RPMI8226 (cell line): ENCODE measurements around the gene PLPP2.
A peak's percentile ranks its signal among the peaks of the same experiment; 100 is the strongest.
"Not testable (repeated sequence)": the region's sequence is repeated elsewhere in the genome, so short reads cannot be mapped to it uniquely, and the experiment has no call there.

Experiments
- DNase-seq: peaks from one replicate; pipeline ENCODE4 v3.0.0-alpha.2; 2015

PLPP2 gene

GRCh38 chr19:292281-292884 is 1.2 kb upstream of the PLPP2 start:
- no peak for DNase-seq

- DNase-seq: no peak
Observed at GRCh38 chr19:291561-292280, 518 bp upstream of the PLPP2 start.

- no peak for DNase-seq
Observed at GRCh38 chr19:290372-291005, 714 bp downstream of the PLPP2 start.

- DNase-seq: peak; percentile 56
Observed at GRCh38 chr19:289651-290371, 1.4 kb downstream of the PLPP2 start.

- no peak for DNase-seq
Observed at GRCh38 chr19:288911-289310, 2.3 kb downstream of the PLPP2 start.

- DNase-seq: no peak
Observed at GRCh38 chr19:287381-287871, 3.8 kb downstream of the PLPP2 start.

GRCh38 chr19:283395-283794 is 7.8 kb downstream of the PLPP2 start:
- DNase-seq: no peak

GRCh38 chr19:282501-282900 is 8.7 kb downstream of the PLPP2 start:
- peak; percentile 80 for DNase-seq

GRCh38 chr19:281992-282391 is 9.2 kb downstream of the PLPP2 start:
- DNase-seq: no peak

GRCh38 chr19:281156-281853 is 9.9 kb downstream of the PLPP2 start:
- DNase-seq: no peak

GRCh38 chr19:280541-281009 is 10.6 kb downstream of the PLPP2 start:
- peak; percentile 32 for DNase-seq

GRCh38 chr19:279656-280055 is 11.5 kb downstream of the PLPP2 start:
- no peak for DNase-seq

- no peak for DNase-seq
Observed at GRCh38 chr19:279231-279630, 12.0 kb downstream of the PLPP2 start.

GRCh38 chr19:277581-278165 is 13.5 kb downstream of the PLPP2 start:
- peak; percentile 59 for DNase-seq

GRCh38 chr19:277131-277530 is 14.1 kb downstream of the PLPP2 start:
- DNase-seq: no peak

- DNase-seq: no peak
Observed at GRCh38 chr19:275958-276646, 15.1 kb downstream of the PLPP2 start.

- DNase-seq: no peak
Observed at GRCh38 chr19:275000-275399, 16.2 kb downstream of the PLPP2 start.

GRCh38 chr19:273393-273792 is 17.8 kb downstream of the PLPP2 start:
- no peak for DNase-seq

GRCh38 chr19:271856-272255 is 19.3 kb downstream of the PLPP2 start:
- DNase-seq: peak; percentile 74

GRCh38 chr19:270766-271318 is 20.4 kb downstream of the PLPP2 start:
- not testable (repeated sequence) for DNase-seq

GRCh38 chr19:269241-269640 is 22.0 kb downstream of the PLPP2 start:
- no peak for DNase-seq
